Measurements from ENCODE around the gene CHST8.

CHST8 gene

DNA sequence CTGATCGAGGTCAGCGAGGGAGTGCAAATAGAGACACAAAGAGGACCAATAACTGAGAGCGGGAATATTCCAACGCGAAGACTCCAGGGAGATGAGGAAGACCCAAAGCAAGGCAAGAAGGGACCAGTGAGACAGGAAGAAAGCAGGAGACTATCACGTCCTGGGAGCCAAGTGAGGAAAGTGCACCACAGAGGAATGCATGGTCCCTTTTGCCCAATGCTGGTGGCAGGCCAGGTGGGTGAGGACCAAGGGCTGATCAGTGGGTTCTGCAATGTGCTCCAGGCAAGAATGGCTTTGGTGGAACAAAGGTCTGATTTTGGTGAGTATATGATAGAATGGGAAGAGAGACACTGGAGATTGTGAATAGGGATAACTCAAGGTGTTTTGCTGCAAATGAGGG is 25.4 kb downstream of the CHST8 start:
- TF ChIP-seq CTCF (IDR thresholded peaks at IDR 0.05; ENCODE audit: low read depth, low read length) = no peak
- no peak for DNase-seq (ENCODE audit: extremely low read depth, low read depth)

GRCh38 chr19:33649627-33650305 is 28.0 kb downstream of the CHST8 start:
- DNase-seq (ENCODE audit: extremely low read depth, low read depth) = no peak
- no peak for TF ChIP-seq CTCF (IDR thresholded peaks at IDR 0.05; ENCODE audit: low read depth, low read length)

DNA sequence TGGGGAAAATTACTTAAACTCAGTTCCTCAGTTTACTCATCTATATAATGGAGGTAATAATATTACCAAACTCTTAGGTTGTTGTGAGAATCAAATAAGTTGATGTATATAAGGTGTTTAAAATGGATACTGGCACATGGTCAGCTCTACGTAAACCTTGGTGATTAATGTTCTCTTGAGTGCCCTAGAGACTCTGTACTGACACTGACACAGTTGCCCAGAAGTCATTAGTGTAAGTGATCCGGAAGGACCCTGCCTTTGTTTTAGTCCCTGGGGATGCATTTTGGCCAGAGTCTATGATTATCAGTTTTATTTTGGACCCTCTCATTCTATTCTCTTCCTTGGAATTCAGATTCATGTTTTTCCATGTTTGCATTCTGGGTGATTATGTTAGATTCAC is 31.9 kb downstream of the CHST8 start:
- TF ChIP-seq CTCF (IDR thresholded peaks at IDR 0.05; ENCODE audit: low read depth, low read length) = no peak
- DNase-seq (ENCODE audit: extremely low read depth, low read depth) = no peak

- no peak for DNase-seq (ENCODE audit: extremely low read depth, low read depth)
These were observed 33.2 kb downstream of the CHST8 start for GRCh38 chr19:33654840-33655508.

GRCh38 chr19:33659835-33660234 is 38.1 kb downstream of the CHST8 start:
- no peak for TF ChIP-seq CTCF (IDR thresholded peaks at IDR 0.05; ENCODE audit: low read depth, low read length)
- no peak for DNase-seq (ENCODE audit: extremely low read depth, low read depth)

More at GRCh38 chr19:33654840-33655508, 33.2 kb downstream of the CHST8 start:
- no peak for TF ChIP-seq CTCF (IDR thresholded peaks at IDR 0.05; ENCODE audit: low read depth, low read length)

DNA sequence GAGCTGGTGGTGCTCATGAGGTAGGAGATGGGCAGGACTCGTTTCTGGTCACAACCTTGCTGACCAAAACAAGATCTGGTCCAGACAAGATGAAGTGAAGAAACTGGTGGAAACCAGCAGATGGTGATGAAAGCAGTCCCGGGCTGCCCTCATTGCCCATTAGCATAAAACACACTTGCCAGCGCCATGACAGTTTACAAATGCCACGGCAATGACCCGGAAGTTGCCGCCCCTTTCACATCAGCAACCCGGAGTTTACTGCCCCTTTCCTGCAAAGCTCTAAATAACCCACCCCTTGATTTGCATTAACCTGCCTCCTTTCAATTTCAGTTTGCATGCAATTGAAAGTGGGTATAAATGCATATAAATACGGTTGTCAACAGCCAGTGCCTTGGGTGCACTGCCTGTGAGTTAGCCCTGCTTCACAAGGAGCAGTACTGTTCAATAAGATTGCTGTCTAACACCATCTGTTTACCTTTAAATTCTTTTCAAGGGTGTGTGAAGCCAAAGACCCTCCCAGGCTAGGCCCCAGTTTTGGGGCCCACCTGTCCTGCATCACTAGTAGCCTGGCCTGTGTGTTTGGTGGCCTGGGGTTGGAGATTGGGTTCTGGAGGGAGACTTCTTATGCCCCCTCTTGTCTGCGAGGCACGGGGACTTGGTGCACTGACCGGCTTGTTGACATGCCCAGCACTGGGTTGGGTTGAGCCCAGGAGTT is 38.8 kb downstream of the CHST8 start:
- no peak for TF ChIP-seq CTCF (IDR thresholded peaks at IDR 0.05; ENCODE audit: low read depth, low read length)
- no peak for DNase-seq (ENCODE audit: extremely low read depth, low read depth)

GRCh38 chr19:33661336-33661735 is 39.6 kb downstream of the CHST8 start:
- TF ChIP-seq CTCF (IDR thresholded peaks at IDR 0.05; ENCODE audit: low read depth, low read length) = no peak
- DNase-seq (ENCODE audit: extremely low read depth, low read depth) = no peak
